SK-N-SH (cell line): Measurements from ENCODE around the gene CAPS2.

ENCODE experiments used
- CTCF ChIP-seq: fragments of 200-600 bp; sonication (generic); IDR thresholded peaks from 2 replicates; pipeline ENCODE4 v1.6.1; 2017; ENCODE audit warnings: antibody characterized with exemption, mild to moderate bottlenecking, moderate library complexity
- EZH2phosphoT487 ChIP-seq: fragments of 200-600 bp; sonication (generic); IDR thresholded peaks from 2 replicates; pipeline ENCODE4 v1.6.1; 2017; ENCODE audit warnings: low read depth, mixed run types, mild to moderate bottlenecking, antibody characterized with exemption, moderate library complexity, borderline replicate concordance
- MAX ChIP-seq: IDR thresholded peaks from 2 replicates; pipeline ENCODE4 v1.4.0; 2012; ENCODE audit warnings: low read depth
- POLR2AphosphoS5 ChIP-seq: IDR thresholded peaks from 2 replicates; pipeline ENCODE4 v1.6.1; 2012; ENCODE audit warnings: low read depth, low read length
- SMC3 ChIP-seq: IDR thresholded peaks from 2 replicates; pipeline ENCODE4 v1.6.1; 2012; ENCODE audit warnings: low read depth, low read length, improper control_type of control experiment
- TAF1 ChIP-seq: IDR thresholded peaks from 2 replicates; pipeline ENCODE4 v1.6.1; 2012; ENCODE audit warnings: low read depth, mild to moderate bottlenecking, low read length, moderate library complexity, borderline replicate concordance

GRCh38 chr12:75317784-75318183 is 12.3 kb downstream of the CAPS2 start:
- TF ChIP-seq CTCF (no peak), MAX (no peak), EZH2phosphoT487 (no peak), TAF1 (no peak), POLR2AphosphoS5 (no peak), SMC3 (no peak)
